HEK293 (cell line): ENCODE results near the gene NOL9.

ENCODE experiments used
- CTCF ChIA-PET: fragments of 350-600 bp; formaldehyde crosslinking; extraction: SDS; loops from one replicate; lab custom pipeline; 2021; ENCODE audit warnings: antibody characterized with exemption; lab: Yijun Ruan, JAX
- POLR2A ChIA-PET: fragments of 300-600 bp; formaldehyde crosslinking; extraction: SDS; loops from one replicate; lab custom pipeline; 2020; ENCODE audit warnings: antibody characterized with exemption, inconsistent platforms; lab: Yijun Ruan, JAX
- H3K27ac ChIP-seq: fragments of 200-500 bp; sonication (Bioruptor generic); 2 replicates; pipeline ENCODE4 v1.5.1; 2014; ENCODE audit warnings: low read depth, low read length, control low read depth, inconsistent platforms; ENCODE audit errors: extremely low read depth
- H3K36me3 ChIP-seq, 2 experiments: fragments of 200-500 bp in 1 of 2; sonication (Bioruptor generic) in 1 of 2; 1 replicate in 1 of 2; 2 replicates in 1 of 2; pipeline ENCODE4 v1.5.1; 2014 to 2017; ENCODE audit warnings: inconsistent platforms in 2 of 2, low read length in 2 of 2; ENCODE audit not compliant: control insufficient read depth in 2 of 2, insufficient read depth in 1 of 2
- H3K4me1 ChIP-seq: fragments of 200-500 bp; sonication (Bioruptor generic); 2 replicates; pipeline ENCODE4 v1.5.1; 2014; ENCODE audit warnings: mild to moderate bottlenecking, low read length, inconsistent platforms; ENCODE audit not compliant: control insufficient read depth, insufficient read depth
- H3K4me3 ChIP-seq: 2 replicates; pipeline ENCODE4 v1.5.1; 2011; ENCODE audit warnings: low read depth, mild to moderate bottlenecking, control low read depth, low read length, moderate library complexity
- H3K9me3 ChIP-seq: fragments of 200-500 bp; sonication (Bioruptor generic); 2 replicates; pipeline ENCODE4 v1.5.1; 2014; ENCODE audit warnings: low read depth, low read length, inconsistent platforms; ENCODE audit not compliant: control insufficient read depth, insufficient read depth
- CTCF ChIP-seq: fragments of 450-650 bp; formaldehyde crosslinking; IDR thresholded peaks from 2 replicates; pipeline ENCODE4 v1.5.1; 2016; ENCODE audit warnings: missing biosample characterization, missing genetic modification characterization
- GLIS2 ChIP-seq: fragments of 450-650 bp; formaldehyde crosslinking; IDR thresholded peaks from 2 replicates; pipeline ENCODE4 v1.5.1; 2016; ENCODE audit warnings: missing biosample characterization, missing genetic modification characterization
- PRDM1 ChIP-seq: fragments of 450-650 bp; formaldehyde crosslinking; IDR thresholded peaks from 2 replicates; pipeline ENCODE4; 2016; ENCODE audit warnings: missing biosample characterization, missing genetic modification characterization
- SP2 ChIP-seq: fragments of 450-650 bp; formaldehyde crosslinking; IDR thresholded peaks from 2 replicates; pipeline ENCODE4 v1.5.1; 2016; ENCODE audit warnings: missing biosample characterization, missing genetic modification characterization
- ZBTB10 ChIP-seq: fragments of 450-650 bp; formaldehyde crosslinking; IDR thresholded peaks from 2 replicates; pipeline ENCODE4 v1.5.1; 2016; ENCODE audit warnings: missing biosample characterization, missing genetic modification characterization
- ZNF785 ChIP-seq: fragments of 450-650 bp; formaldehyde crosslinking; IDR thresholded peaks from 2 replicates; pipeline ENCODE4 v1.5.1; 2016; ENCODE audit warnings: missing biosample characterization, missing genetic modification characterization
- ZXDB ChIP-seq: fragments of 450-650 bp; formaldehyde crosslinking; IDR thresholded peaks from 2 replicates; pipeline ENCODE4 v1.5.1; 2016; ENCODE audit warnings: missing biosample characterization, missing genetic modification characterization
- TF ChIP-seq, protein P1 (sequence below): fragments of 450-650 bp; formaldehyde crosslinking; IDR thresholded peaks from 2 replicates; pipeline ENCODE4 v1.5.1; 2016; ENCODE audit warnings: missing biosample characterization, missing genetic modification characterization

NOL9 gene

GRCh38 chr1:6472391-6472790 lies 81.9 kb downstream of the NOL9 start:
- H3K4me3 ChIP-seq = no peak overlapping the region
- H3K36me3 ChIP-seq = peaks cover 0 to 60% of the 10 kb centered on the region in 2 experiments; a peak in 1 of 3 replicates
- no peak overlapping the region for H3K27ac ChIP-seq
- ChIA-PET CTCF (interaction anchor here (0.7 to 2.3 kb wide), 7 partner anchors 9 to 67 kb away, joined by 3 to 9 read pairs (median 3); no protein-coding TSS in a partner anchor), POLR2A (no interaction called here)
- no peaks in the 10 kb centered on the region for H3K9me3 ChIP-seq
- H3K4me1 ChIP-seq = no peaks in the 10 kb centered on the region
- no peak for TF ChIP-seq ZXDB
- 0 out of 2 replicates have a peak, but pooled peaks have one; percentile 11 for TF ChIP-seq CTCF (tag by site-specific recombination)
- TF ChIP-seq ZNF785 (tag by site-specific recombination) = peak; percentile 49; the same call in 1 of the 2 replicates
- TF ChIP-seq, protein P1, sequence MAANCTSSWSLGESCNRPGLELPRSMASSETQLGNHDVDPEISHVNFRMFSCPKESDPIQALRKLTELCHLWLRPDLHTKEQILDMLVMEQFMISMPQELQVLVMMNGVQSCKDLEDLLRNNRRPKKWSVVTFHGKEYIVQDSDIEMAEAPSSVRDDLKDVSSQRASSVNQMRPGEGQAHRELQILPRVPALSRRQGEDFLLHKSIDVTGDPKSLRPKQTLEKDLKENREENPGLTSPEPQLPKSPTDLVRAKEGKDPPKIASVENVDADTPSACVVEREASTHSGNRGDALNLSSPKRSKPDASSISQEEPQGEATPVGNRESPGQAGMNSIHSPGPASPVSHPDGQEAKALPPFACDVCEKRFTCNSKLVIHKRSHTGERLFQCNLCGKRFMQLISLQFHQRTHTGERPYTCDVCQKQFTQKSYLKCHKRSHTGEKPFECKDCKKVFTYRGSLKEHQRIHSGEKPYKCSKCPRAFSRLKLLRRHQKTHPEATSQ (tag by site-specific recombination) = no peak
- no peak for TF ChIP-seq SP2 (tag by site-specific recombination)
- TF ChIP-seq PRDM1 (tag by site-specific recombination) = no peak
- TF ChIP-seq, all 188 proteins: peak for 2

- no peak overlapping the region for H3K4me3 ChIP-seq
- H3K27ac ChIP-seq = no peak overlapping the region
- H3K9me3 ChIP-seq = no peaks in the 10 kb centered on the region
- ChIA-PET POLR2A (no interaction called here), CTCF (interaction anchor here (0.7 to 2.3 kb wide), 6 partner anchors 8 to 34 kb away, joined by 3 to 9 read pairs (median 4); no protein-coding TSS in a partner anchor)
- no peaks in the 10 kb centered on the region for H3K4me1 ChIP-seq
- TF ChIP-seq ZBTB10 (tag by site-specific recombination) = no peak
- TF ChIP-seq GLIS2 = 0 out of 2 replicates have a peak, but pooled peaks have one; percentile 13
- peaks cover 0 to 64% of the 10 kb centered on the region in 2 experiments; a peak in 1 of 3 replicates for H3K36me3 ChIP-seq
These were observed 82.3 kb downstream of the NOL9 start for GRCh38 chr1:6471970-6472368.
